OCI-LY3 (cell line): ENCODE measurements around the gene RNF208.

Experiments used
- CTCF ChIP-seq: fragments of 200-600, 300-600 bp; sonication (generic); IDR thresholded peaks from 2 replicates; pipeline ENCODE4 v1.5.1; 2014; ENCODE audit warnings: antibody characterized with exemption, low read length, low read depth
- EZH2phosphoT487 ChIP-seq: fragments of 200-600 bp; shearing (Covaris generic); IDR thresholded peaks from 2 replicates; pipeline ENCODE4 v1.6.1; 2018; ENCODE audit warnings: antibody characterized with exemption, mixed run types, low read depth

DNA sequence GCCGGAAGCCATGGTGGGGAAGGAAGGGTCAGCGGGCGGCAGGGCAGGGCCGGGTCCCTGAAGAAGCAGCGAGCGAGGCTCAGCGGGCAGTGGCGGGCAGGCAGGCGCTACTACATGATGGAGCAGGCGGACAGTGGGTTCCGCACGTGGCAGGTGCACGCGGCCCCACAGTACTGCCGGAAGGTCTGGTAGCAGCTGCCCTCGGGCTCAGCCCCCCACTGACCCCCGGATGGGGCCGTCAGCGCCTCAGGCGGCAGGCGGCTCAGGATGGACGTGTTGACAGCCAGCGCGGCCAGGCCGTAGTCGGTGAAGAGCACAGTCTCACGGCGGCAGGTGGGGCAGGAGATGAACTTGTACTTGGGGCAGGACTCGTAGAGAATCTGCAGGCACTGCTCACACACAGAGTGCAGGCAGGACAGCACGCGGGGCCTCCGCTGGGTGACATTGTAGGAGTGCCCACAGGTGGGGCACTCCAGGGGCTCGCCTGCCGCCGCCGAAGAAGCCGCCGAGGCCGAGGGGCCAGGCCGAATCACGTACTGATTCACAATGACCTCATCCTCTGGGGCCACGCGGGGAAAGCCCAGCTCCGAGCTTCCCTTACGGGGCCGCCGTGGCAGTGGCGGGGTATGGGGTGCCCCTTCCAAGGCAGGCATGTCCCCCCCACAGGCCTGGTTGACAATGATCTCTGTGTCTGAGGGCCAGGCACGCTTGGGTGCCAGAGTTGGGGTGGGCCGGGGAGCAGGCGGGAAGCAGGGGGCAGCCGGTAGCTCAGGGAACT, 1.5 kb downstream of the RNF208 start:
- no peak for TF ChIP-seq CTCF
- no peak for TF ChIP-seq EZH2phosphoT487
